HepG2 (cell line): ENCODE results near the gene NAGA. TPM values are rescaled to one million over a fixed set of nuclear protein-coding genes. Genes with fewer than 3 reads are reported as not detected.
A peak's percentile ranks its signal among the peaks of the same experiment; 100 is the strongest.

Experiments used
- ATAC-seq: fragments of 200-7000 bp; cut with Tn5 transposase; 3 replicates; pipeline ENCODE4 v1.9.1; 2020; ENCODE audit warnings: mild to moderate bottlenecking, moderate library complexity
- BruUV-seq: library from RNA; stranded (reverse); fragments of 400-500 nt; replicated peaks from 2 replicates; lab custom pipeline; 2021; lab: Mats Ljungman, UMichigan
- CTCF ChIA-PET: fragments of 300-600 bp; formaldehyde crosslinking; extraction: SDS; loops from one replicate; lab custom pipeline; 2021; ENCODE audit warnings: low total read pairs, inconsistent platforms, low intra/inter-chr PET ratio; lab: Yijun Ruan, JAX
- POLR2A ChIA-PET: fragments of 350-600 bp; sonication (Branson Sonifier 250); formaldehyde crosslinking; loops from one replicate; lab custom pipeline; 2020; ENCODE audit warnings: antibody characterized with exemption, inconsistent platforms; lab: Yijun Ruan, JAX
- DNase-seq: peaks from one replicate; pipeline ENCODE4 v3.0.0-alpha.2; 2015; ENCODE audit warnings: low spot score
- FAIRE-seq: peaks from 3 replicates; lab custom pipeline; 2011; peaks lifted over from hg19 to GRCh38; lab: Jason Lieb, UNC
- H2AFZ ChIP-seq: one replicate; pipeline ENCODE4 v1.6.1; 2011; ENCODE audit warnings: low read length, inconsistent platforms
- H3K27ac ChIP-seq: fragments of 300-600 bp; 3 replicates; pipeline ENCODE4 v1.8.0; 2011; ENCODE audit warnings: mixed run types, mild to moderate bottlenecking, mixed read lengths, low read length, inconsistent platforms; ENCODE audit not compliant: insufficient read depth; ENCODE audit errors: extremely low read length
- H3K27me3 ChIP-seq, 2 experiments: fragments of 200-600 bp in 1 of 2; 2 replicates in 1 of 2; 3 replicates in 1 of 2; pipeline versions ENCODE4 v1.6.0 to v1.8.0; 2011; ENCODE audit warnings: low read length in 2 of 2, mild to moderate bottlenecking in 2 of 2, moderate library complexity in 2 of 2, inconsistent platforms in 1 of 2; ENCODE audit not compliant: insufficient read depth in 2 of 2, control insufficient read depth in 1 of 2
- H3K36me3 ChIP-seq, 2 experiments: fragments of 200-600 bp in 1 of 2; replicated peaks in 1 of 2; 2 replicates in 1 of 2; 3 replicates in 1 of 2; pipeline versions ENCODE4 v1.5.1 to v1.8.0; 2011; ENCODE audit warnings: low read length in 2 of 2, inconsistent platforms in 1 of 2; ENCODE audit not compliant: insufficient read depth in 2 of 2, control insufficient read depth in 1 of 2
- H3K4me1 ChIP-seq: 2 replicates; pipeline ENCODE4 v1.5.1; 2012; ENCODE audit warnings: low read length, inconsistent platforms; ENCODE audit not compliant: insufficient read depth
- H3K4me2 ChIP-seq: 2 replicates; pipeline ENCODE4 v1.6.0; 2011; ENCODE audit warnings: low read depth, low read length, inconsistent platforms
- H3K4me3 ChIP-seq, 3 experiments: fragments of 200-600 bp in 1 of 3; sonication (generic), shearing (Covaris generic) in 1 of 3; replicated peaks in 1 of 3; 2 replicates each; pipeline ENCODE4 v1.5.1; 2011 to 2016; ENCODE audit warnings: low read length in 3 of 3, inconsistent platforms in 2 of 3, low read depth in 2 of 3, mild to moderate bottlenecking in 2 of 3, control low read depth in 1 of 3, mixed read lengths in 1 of 3; ENCODE audit not compliant: insufficient read depth in 1 of 3
- H3K79me2 ChIP-seq: one replicate; pipeline ENCODE4 v1.6.1; 2011; ENCODE audit warnings: low read length, inconsistent platforms; ENCODE audit not compliant: insufficient read depth
- H3K9ac ChIP-seq: 2 replicates; pipeline ENCODE4 v1.6.0; 2011; ENCODE audit warnings: mild to moderate bottlenecking, low read depth, low read length, inconsistent platforms; ENCODE audit not compliant: insufficient read depth
- H3K9me3 ChIP-seq: 2 replicates; pipeline ENCODE4 v1.5.1; 2012; ENCODE audit warnings: mild to moderate bottlenecking, low read length
- H4K20me1 ChIP-seq: 2 replicates; pipeline ENCODE4 v1.6.0; 2011; ENCODE audit warnings: inconsistent platforms, mild to moderate bottlenecking, low read length, moderate library complexity; ENCODE audit not compliant: insufficient read depth
- AGO1 ChIP-seq: fragments of 200-400 bp; formaldehyde crosslinking; IDR thresholded peaks from 2 replicates; pipeline ENCODE4 v1.6.1; 2017; ENCODE audit warnings: mild to moderate bottlenecking, low read depth, low read length, moderate library complexity; ENCODE audit not compliant: poor library complexity, severe bottlenecking
- CBX5 ChIP-seq: sonication (generic); formaldehyde crosslinking; IDR thresholded peaks from 2 replicates; pipeline ENCODE4 v1.4.0; 2020; ENCODE audit warnings: missing genetic modification reagents, borderline replicate concordance
- CHD4 ChIP-seq: fragments of 200-600 bp; sonication (generic); IDR thresholded peaks from 2 replicates; pipeline ENCODE4 v1.7.0; 2017; ENCODE audit warnings: mild to moderate bottlenecking, low read length, borderline replicate concordance
- FOXA1 ChIP-seq, 2 experiments: fragments of 450-650 bp in 1 of 2; sonication (generic) in 1 of 2; formaldehyde crosslinking in 1 of 2; IDR thresholded peaks; 2 replicates each; pipeline versions ENCODE4 v1.4.0 to v1.6.1; 2016 to 2020; ENCODE audit warnings: missing genetic modification reagents in 1 of 2
- FOXM1 ChIP-seq: sonication (generic); formaldehyde crosslinking; IDR thresholded peaks from 2 replicates; pipeline ENCODE4 v1.5.0; 2020; ENCODE audit warnings: missing genetic modification reagents
- KDM1A ChIP-seq: IDR thresholded peaks from 2 replicates; pipeline ENCODE4 v1.6.1; 2016; ENCODE audit warnings: missing compliant biosample characterization
- SALL1 ChIP-seq: sonication (generic); formaldehyde crosslinking; IDR thresholded peaks from 2 replicates; pipeline ENCODE4 v1.8.0; 2022; ENCODE audit warnings: mild to moderate bottlenecking, missing genetic modification reagents
- SNAI1 ChIP-seq: sonication (generic); formaldehyde crosslinking; IDR thresholded peaks from 2 replicates; pipeline ENCODE4 v1.5.0; 2020; ENCODE audit warnings: mild to moderate bottlenecking, missing genetic modification reagents, borderline replicate concordance
- ZFY ChIP-seq: sonication (generic); formaldehyde crosslinking; IDR thresholded peaks from 2 replicates; pipeline ENCODE4 v1.4.0; 2020; ENCODE audit warnings: missing genetic modification reagents
- ZMYM3 ChIP-seq: sonication (generic); formaldehyde crosslinking; IDR thresholded peaks from 2 replicates; pipeline ENCODE4 v1.5.1; 2020; ENCODE audit warnings: mild to moderate bottlenecking, missing genetic modification reagents
- ZNF484 ChIP-seq: sonication (generic); formaldehyde crosslinking; IDR thresholded peaks from 2 replicates; pipeline ENCODE4 v1.5.1; 2020; ENCODE audit warnings: mild to moderate bottlenecking, low read depth, missing genetic modification reagents, borderline replicate concordance
- ZNF629 ChIP-seq: sonication (generic); formaldehyde crosslinking; conservative IDR thresholded peaks from 2 replicates; pipeline ENCODE4 v1.5.0; 2020; ENCODE audit warnings: missing genetic modification reagents
- ZNF766 ChIP-seq: sonication (generic); formaldehyde crosslinking; IDR thresholded peaks from 2 replicates; pipeline ENCODE4 v1.5.0; 2020; ENCODE audit warnings: missing genetic modification reagents, borderline replicate concordance
- WGBS: methylation state at CpG from one replicate; pipeline ENCODE4 v1.1.6; 2017; ENCODE audit warnings: low lambda C conversion rate; 5-methylcytosine and 5-hydroxymethylcytosine counted together
- in situ Hi-C: cut with HindIII; loops from 2 replicates; pipeline ENCODE4 v1.10.0; 2017; ENCODE audit warnings: low pct_unique_long_range_greater_than_20kb; ENCODE audit not compliant: extremely low pct_ligation_motif_present
- intact Hi-C: fragments of 100-400 bp; cut with micrococcal nuclease; formaldehyde crosslinking; loops from one replicate; pipeline ENCODE4 v1.10.0; 2022; ENCODE audit not compliant: unreplicated experiment
- polyA plus RNA-seq, 8 experiments: library from polyadenylated mRNA; depleted of rRNA in 3 of 8; stranded (reverse) in 7 of 8; unstranded in 1 of 8; fragments of >200 nt; fragmentation: Illumina TruSeq in 4 of 8; extraction: Trizol in 4 of 8; gene quantifications; 2 replicates each; pipeline versions ENCODE4 v1.2.1 to v1.2.3, GENCODE V29; 2011 to 2016; ENCODE audit warnings: low read depth in 4 of 8, missing spikeins in 1 of 8, mixed read lengths in 1 of 8; ENCODE audit not compliant: insufficient read depth in 1 of 8
- total RNA-seq, 5 experiments: library from RNA; depleted of rRNA; stranded (reverse); fragments of >200 nt; fragmentation: Illumina TruSeq; extraction: Trizol; gene quantifications; 2 replicates each; pipeline ENCODE4 v1.2.3, GENCODE V29; 2016; ENCODE audit warnings: low read depth in 1 of 5
- TF ChIP-seq, protein P1 (sequence below): sonication (generic); formaldehyde crosslinking; conservative IDR thresholded peaks from 2 replicates; pipeline ENCODE4 v1.4.0; 2020; ENCODE audit warnings: missing genetic modification reagents
- TF ChIP-seq, protein P2 (sequence below): sonication (generic); formaldehyde crosslinking; IDR thresholded peaks from 2 replicates; pipeline ENCODE4 v1.5.0; 2020; ENCODE audit warnings: missing genetic modification reagents, mild to moderate bottlenecking, borderline replicate concordance
- TF ChIP-seq, protein P3 (sequence below): sonication (generic); formaldehyde crosslinking; IDR thresholded peaks from 2 replicates; pipeline ENCODE4 v1.5.1; 2020; ENCODE audit warnings: missing genetic modification reagents, mild to moderate bottlenecking, borderline replicate concordance
- TF ChIP-seq, protein P4 (sequence below): IDR thresholded peaks from 2 replicates; pipeline ENCODE4 v1.6.1; 2016; ENCODE audit warnings: missing compliant biosample characterization, missing genetic modification reagents, borderline replicate concordance
- TF ChIP-seq, protein P5 (sequence below): sonication (generic); formaldehyde crosslinking; IDR thresholded peaks from 2 replicates; pipeline ENCODE4 v1.4.0; 2020; ENCODE audit warnings: missing genetic modification reagents, borderline replicate concordance

Gene NAGA
- total and polyA plus RNA-seq, 2 of the 13 experiments (the other 11 are each of a cell fraction or from before 2014, with no cell fraction given) = 15.1 to 23.4 TPM

DNA sequence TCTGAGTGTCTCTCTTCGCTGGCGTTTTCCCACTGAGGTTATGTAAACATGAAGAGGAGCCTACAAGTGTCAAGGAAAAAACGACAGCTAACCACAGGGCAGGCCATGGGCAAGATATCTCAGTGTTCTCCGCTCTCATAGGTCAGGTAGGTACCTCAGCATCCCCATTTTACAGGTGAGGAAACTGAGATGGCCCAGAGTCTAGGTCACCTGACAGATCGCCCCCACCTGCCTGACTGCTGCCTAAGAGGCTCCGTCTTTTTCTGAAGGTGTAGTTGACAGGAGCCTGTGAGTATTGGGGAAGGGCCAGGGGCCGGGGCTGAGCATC is 20.8 kb upstream of the NAGA start:
- peak overlapping the region; percentile 82 for H3K4me2 ChIP-seq
- intact Hi-C loops (loop anchor here (1.0 kb wide), 1 partner anchor 22 kb away; no protein-coding TSS in a partner anchor), in situ Hi-C loops (no loop called here)
- peaks cover 4 to 8% of the 10 kb centered on the region in 2 experiments; a peak in 4 of 5 replicates for H3K36me3 ChIP-seq
- H4K20me1 ChIP-seq = no peaks in the 10 kb centered on the region
- peak overlapping the region; percentile 71 for H3K9ac ChIP-seq
- H3K27ac ChIP-seq = peak overlapping the region; percentile 70
- ATAC-seq (no peak), DNase-seq (no peak), FAIRE-seq (no peak)
- 43% methylated on average over 7 of the region's 7 CpGs for WGBS
- CTCF ChIA-PET = interaction anchor here (1.3 to 3.4 kb wide), 2 partner anchors 12 to 23 kb away, joined by 3 to 35 read pairs; partner anchors contain the start of gene SMDT1
- H2AFZ ChIP-seq = no peak overlapping the region
- no TSS peak for BruUV-seq
- H3K9me3 ChIP-seq = no peaks in the 10 kb centered on the region
- POLR2A ChIA-PET = interaction anchor here (0.6 to 4.3 kb wide), 13 partner anchors 12 to 346 kb away, joined by 3 to 89 read pairs (median 5); partner anchors contain the start of genes CCDC134, CENPM, NAGA and SMDT1
- H3K4me1 ChIP-seq = peaks cover 23% of the 10 kb centered on the region
- H3K4me3 ChIP-seq = peak overlapping the region; percentile 64 to 98 (median 65)
- peaks cover 17% of the 10 kb centered on the region for H3K79me2 ChIP-seq
- no peaks in the 10 kb centered on the region for H3K27me3 ChIP-seq
- TF ChIP-seq, protein P1, sequence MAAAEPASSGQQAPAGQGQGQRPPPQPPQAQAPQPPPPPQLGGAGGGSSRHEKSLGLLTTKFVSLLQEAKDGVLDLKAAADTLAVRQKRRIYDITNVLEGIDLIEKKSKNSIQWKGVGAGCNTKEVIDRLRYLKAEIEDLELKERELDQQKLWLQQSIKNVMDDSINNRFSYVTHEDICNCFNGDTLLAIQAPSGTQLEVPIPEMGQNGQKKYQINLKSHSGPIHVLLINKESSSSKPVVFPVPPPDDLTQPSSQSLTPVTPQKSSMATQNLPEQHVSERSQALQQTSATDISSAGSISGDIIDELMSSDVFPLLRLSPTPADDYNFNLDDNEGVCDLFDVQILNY (CRISPR knock-in tag) = no peak
- TF ChIP-seq CHD4 (peak; percentile 64; the same call in 1 of the 2 replicates), ZMYM3 (peak; percentile 53; the same call in 1 of the 2 replicates), CBX5 (CRISPR knock-in tag) (no peak), ZNF766 (no peak), ZFY (CRISPR knock-in tag) (no peak), SNAI1 (CRISPR knock-in tag) (0 out of 2 replicates have a peak, but pooled peaks have one; percentile 16), FOXM1 (no peak), ZNF629 (peak; percentile 96), KDM1A (0 out of 2 replicates have a peak, but pooled peaks have one; percentile 70), ZNF484 (CRISPR knock-in tag) (no peak), SALL1 (CRISPR knock-in tag) (no peak), FOXA1 (IDR thresholded peaks at IDR 0.05) (no peak), FOXA1 (CRISPR knock-in tag; IDR thresholded peaks at IDR 0.05) (peak; percentile 74), AGO1 (no peak)
- TF ChIP-seq, protein P2, sequence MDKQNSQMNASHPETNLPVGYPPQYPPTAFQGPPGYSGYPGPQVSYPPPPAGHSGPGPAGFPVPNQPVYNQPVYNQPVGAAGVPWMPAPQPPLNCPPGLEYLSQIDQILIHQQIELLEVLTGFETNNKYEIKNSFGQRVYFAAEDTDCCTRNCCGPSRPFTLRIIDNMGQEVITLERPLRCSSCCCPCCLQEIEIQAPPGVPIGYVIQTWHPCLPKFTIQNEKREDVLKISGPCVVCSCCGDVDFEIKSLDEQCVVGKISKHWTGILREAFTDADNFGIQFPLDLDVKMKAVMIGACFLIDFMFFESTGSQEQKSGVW (CRISPR knock-in tag) = no peak
- TF ChIP-seq, protein P3, sequence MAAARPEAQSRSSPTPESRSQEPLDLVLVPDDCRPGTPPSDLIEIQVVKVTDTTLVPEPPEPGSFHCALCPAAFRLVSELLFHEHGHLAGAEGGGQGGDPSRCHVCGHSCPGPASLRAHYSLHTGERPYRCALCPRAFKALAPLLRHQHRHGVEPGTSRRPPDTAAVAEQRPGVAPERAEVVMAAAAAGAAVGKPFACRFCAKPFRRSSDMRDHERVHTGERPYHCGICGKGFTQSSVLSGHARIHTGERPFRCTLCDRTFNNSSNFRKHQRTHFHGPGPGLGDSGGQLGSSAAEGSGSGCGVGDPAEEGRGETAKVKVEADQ (CRISPR knock-in tag) = peak; percentile 61; the same call in 1 of the 2 replicates
- TF ChIP-seq, protein P4, sequence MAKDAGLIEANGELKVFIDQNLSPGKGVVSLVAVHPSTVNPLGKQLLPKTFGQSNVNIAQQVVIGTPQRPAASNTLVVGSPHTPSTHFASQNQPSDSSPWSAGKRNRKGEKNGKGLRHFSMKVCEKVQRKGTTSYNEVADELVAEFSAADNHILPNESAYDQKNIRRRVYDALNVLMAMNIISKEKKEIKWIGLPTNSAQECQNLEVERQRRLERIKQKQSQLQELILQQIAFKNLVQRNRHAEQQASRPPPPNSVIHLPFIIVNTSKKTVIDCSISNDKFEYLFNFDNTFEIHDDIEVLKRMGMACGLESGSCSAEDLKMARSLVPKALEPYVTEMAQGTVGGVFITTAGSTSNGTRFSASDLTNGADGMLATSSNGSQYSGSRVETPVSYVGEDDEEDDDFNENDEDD (CRISPR knock-in tag) = no peak
- TF ChIP-seq, protein P5, sequence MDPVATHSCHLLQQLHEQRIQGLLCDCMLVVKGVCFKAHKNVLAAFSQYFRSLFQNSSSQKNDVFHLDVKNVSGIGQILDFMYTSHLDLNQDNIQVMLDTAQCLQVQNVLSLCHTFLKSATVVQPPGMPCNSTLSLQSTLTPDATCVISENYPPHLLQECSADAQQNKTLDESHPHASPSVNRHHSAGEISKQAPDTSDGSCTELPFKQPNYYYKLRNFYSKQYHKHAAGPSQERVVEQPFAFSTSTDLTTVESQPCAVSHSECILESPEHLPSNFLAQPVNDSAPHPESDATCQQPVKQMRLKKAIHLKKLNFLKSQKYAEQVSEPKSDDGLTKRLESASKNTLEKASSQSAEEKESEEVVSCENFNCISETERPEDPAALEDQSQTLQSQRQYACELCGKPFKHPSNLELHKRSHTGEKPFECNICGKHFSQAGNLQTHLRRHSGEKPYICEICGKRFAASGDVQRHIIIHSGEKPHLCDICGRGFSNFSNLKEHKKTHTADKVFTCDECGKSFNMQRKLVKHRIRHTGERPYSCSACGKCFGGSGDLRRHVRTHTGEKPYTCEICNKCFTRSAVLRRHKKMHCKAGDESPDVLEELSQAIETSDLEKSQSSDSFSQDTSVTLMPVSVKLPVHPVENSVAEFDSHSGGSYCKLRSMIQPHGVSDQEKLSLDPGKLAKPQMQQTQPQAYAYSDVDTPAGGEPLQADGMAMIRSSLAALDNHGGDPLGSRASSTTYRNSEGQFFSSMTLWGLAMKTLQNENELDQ = no peak
